ENCODE data around the gene GYPC.

The GYPC gene

GRCh38 chr2:126652323-126652891 is 3.6 kb upstream of the GYPC start:
- DNase-seq = no peak

GRCh38 chr2:126653109-126653508 is 2.8 kb upstream of the GYPC start:
- no peak for DNase-seq

- no peak for DNase-seq
Measured at GRCh38 chr2:126653761-126654160, 2.2 kb upstream of the GYPC start.

- DNase-seq = no peak
Measured at GRCh38 chr2:126655051-126655450, 907 bp upstream of the GYPC start.

GRCh38 chr2:126656431-126657147 is 631 bp downstream of the GYPC start:
- no peak for DNase-seq

GRCh38 chr2:126657148-126657635 is 1.2 kb downstream of the GYPC start:
- DNase-seq = no peak

GRCh38 chr2:126657636-126658318 is 1.8 kb downstream of the GYPC start:
- DNase-seq = no peak

- DNase-seq = no peak
Measured at GRCh38 chr2:126658319-126658904, 2.5 kb downstream of the GYPC start.

GRCh38 chr2:126658905-126659561 is 3.1 kb downstream of the GYPC start:
- DNase-seq = no peak

GRCh38 chr2:126659562-126660467 is 3.9 kb downstream of the GYPC start:
- no peak for DNase-seq

GRCh38 chr2:126660971-126661370 is 5.0 kb downstream of the GYPC start:
- no peak for DNase-seq

GRCh38 chr2:126661702-126662500 is 5.9 kb downstream of the GYPC start:
- no peak for DNase-seq

- DNase-seq = no peak
Measured at GRCh38 chr2:126662621-126663020, 6.7 kb downstream of the GYPC start.

GRCh38 chr2:126663184-126663963 is 7.4 kb downstream of the GYPC start:
- no peak for DNase-seq

- no peak for DNase-seq
Measured at GRCh38 chr2:126664234-126664633, 8.3 kb downstream of the GYPC start.

- no peak for DNase-seq
Measured at GRCh38 chr2:126664639-126665038, 8.7 kb downstream of the GYPC start.

- DNase-seq = no peak
Measured at GRCh38 chr2:126665483-126665882, 9.5 kb downstream of the GYPC start.

GRCh38 chr2:126668254-126668653 is 12.3 kb downstream of the GYPC start:
- no peak for DNase-seq

- no peak for DNase-seq
Measured at GRCh38 chr2:126669772-126670171, 13.8 kb downstream of the GYPC start.

GRCh38 chr2:126671488-126671887 is 15.5 kb downstream of the GYPC start:
- no peak for DNase-seq

Data from RPMI8226 (cell line).